Endothelial cell of umbilical vein (primary cell): Measurements from ENCODE around the gene GAS2L2. TPM values are rescaled to one million over a fixed set of nuclear protein-coding genes. Genes with fewer than 3 reads are reported as not detected.

Experiments used
- BruUV-seq: library from RNA; stranded (reverse); fragments of 400-500 nt; replicated peaks from 2 replicates; lab custom pipeline; 2021; lab: Mats Ljungman, UMichigan
- CTCF ChIA-PET: fragments of 300-600, 350-600 bp; sonication (Branson Sonifier 250); formaldehyde crosslinking; loops from one replicate; lab custom pipeline; 2021; ENCODE audit warnings: antibody characterized with exemption, inconsistent platforms; lab: Charles Lee
- POLR2A ChIA-PET: fragments of 300-600, 350-600 bp; sonication (Branson Sonifier 250); formaldehyde crosslinking; loops from one replicate; lab custom pipeline; 2021; ENCODE audit warnings: antibody characterized with exemption, inconsistent platforms; lab: Charles Lee
- DNase-seq: peaks from one replicate; pipeline ENCODE4 v3.0.0-alpha.2; 2011; ENCODE audit warnings: low read depth, low spot score
- FAIRE-seq: peaks from 2 replicates; lab custom pipeline; 2011; peaks lifted over from hg19 to GRCh38; lab: Jason Lieb, UNC
- H2AFZ ChIP-seq: 2 replicates; pipeline ENCODE4 v1.6.0; 2012; ENCODE audit warnings: low read depth, low read length, control low read depth, inconsistent platforms
- H3K27ac ChIP-seq: 2 replicates; pipeline ENCODE4 v1.5.1; 2011; ENCODE audit warnings: low read depth, mild to moderate bottlenecking, control low read depth, low read length, moderate library complexity; ENCODE audit not compliant: insufficient read depth
- H3K27me3 ChIP-seq, 2 experiments: 2 replicates each; pipeline versions ENCODE4 v1.6.0 to v1.6.1; 2011; ENCODE audit warnings: low read length in 2 of 2, mixed read lengths in 1 of 2; ENCODE audit not compliant: control insufficient read depth in 2 of 2, insufficient read depth in 2 of 2
- H3K36me3 ChIP-seq, 2 experiments: 2 replicates in 1 of 2; 3 replicates in 1 of 2; pipeline ENCODE4 v1.5.1; 2011; ENCODE audit warnings: low read length in 2 of 2, mild to moderate bottlenecking in 1 of 2, moderate library complexity in 1 of 2; ENCODE audit not compliant: control insufficient read depth in 2 of 2, insufficient read depth in 2 of 2; ENCODE audit errors: extremely low read depth in 1 of 2
- H3K4me1 ChIP-seq: 3 replicates; pipeline ENCODE4 v1.5.1; 2011; ENCODE audit warnings: mild to moderate bottlenecking, low read length; ENCODE audit not compliant: control insufficient read depth, insufficient read depth; ENCODE audit errors: extremely low read depth
- H3K4me2 ChIP-seq: 2 replicates; pipeline ENCODE4 v1.6.1; 2011; ENCODE audit warnings: low read length, control low read depth, mixed read lengths; ENCODE audit not compliant: insufficient read depth
- H3K4me3 ChIP-seq, 3 experiments: fragments of 200-600 bp in 1 of 3; sonication (generic), shearing (Covaris generic) in 1 of 3; replicated peaks in 1 of 3; 2 replicates each; pipeline ENCODE4 v1.5.1; 2011 to 2016; ENCODE audit warnings: control low read depth in 3 of 3, low read length in 3 of 3, mild to moderate bottlenecking in 2 of 3, inconsistent platforms in 1 of 3, low read depth in 1 of 3, moderate library complexity in 1 of 3; ENCODE audit not compliant: insufficient read depth in 1 of 3
- H3K79me2 ChIP-seq: 2 replicates; pipeline ENCODE4 v1.6.0; 2012; ENCODE audit warnings: low read length, inconsistent platforms; ENCODE audit not compliant: control insufficient read depth, insufficient read depth
- H3K9ac ChIP-seq: replicated peaks from 2 replicates; pipeline ENCODE3; 2011; ENCODE audit warnings: low read length, control low read depth; ENCODE audit not compliant: insufficient read depth; ENCODE audit errors: extremely low read depth
- H3K9me1 ChIP-seq: replicated peaks from 3 replicates; pipeline ENCODE4 v1.6.0; 2011; ENCODE audit warnings: mild to moderate bottlenecking, low read length; ENCODE audit not compliant: control insufficient read depth, insufficient read depth; ENCODE audit errors: extremely low read depth
- H3K9me3 ChIP-seq: replicated peaks from 2 replicates; pipeline ENCODE4 v1.5.1; 2012; ENCODE audit warnings: low read length, inconsistent platforms; ENCODE audit not compliant: control insufficient read depth, insufficient read depth
- H4K20me1 ChIP-seq: replicated peaks from 2 replicates; pipeline ENCODE3; 2011; ENCODE audit warnings: mild to moderate bottlenecking, low read length; ENCODE audit not compliant: control insufficient read depth, insufficient read depth; ENCODE audit errors: extremely low read depth
- CTCF ChIP-seq, 2 donors: IDR thresholded peaks; 1 replicate in 1 of 2; 2 replicates in 1 of 2; pipeline ENCODE4 v1.5.1; 2011; ENCODE audit warnings: low read length in 2 of 2, mild to moderate bottlenecking in 2 of 2, moderate library complexity in 2 of 2, control low read depth in 1 of 2, inconsistent platforms in 1 of 2, low read depth in 1 of 2; ENCODE audit not compliant: insufficient read depth in 1 of 2; ENCODE audit errors: extremely low read depth in 1 of 2
- EZH2 ChIP-seq: IDR thresholded peaks from 2 replicates; pipeline ENCODE4 v1.6.1; 2012; ENCODE audit warnings: borderline replicate concordance, low read depth, mild to moderate bottlenecking, moderate library complexity, low read length, inconsistent platforms; ENCODE audit not compliant: severe bottlenecking
- FOS ChIP-seq: IDR thresholded peaks from 2 replicates; pipeline ENCODE4 v1.6.1; 2011; ENCODE audit warnings: mild to moderate bottlenecking, low read length, moderate library complexity, borderline replicate concordance; ENCODE audit not compliant: insufficient read depth
- GATA2 ChIP-seq: IDR thresholded peaks from 2 replicates; pipeline ENCODE4 v1.7.0; 2011; ENCODE audit warnings: low read depth, mild to moderate bottlenecking, moderate library complexity, mixed read lengths, low read length; ENCODE audit not compliant: insufficient read length, insufficient read depth
- JUN ChIP-seq: IDR thresholded peaks from 2 replicates; pipeline ENCODE4 v1.6.1; 2011; ENCODE audit warnings: borderline replicate concordance, low read depth; ENCODE audit not compliant: insufficient read length, insufficient read depth
- MAX ChIP-seq: IDR thresholded peaks from 2 replicates; pipeline ENCODE4 v1.6.1; 2011; ENCODE audit not compliant: insufficient read depth, insufficient read length
- MYC ChIP-seq: IDR thresholded peaks from one replicate; pipeline ENCODE4 v1.6.1; 2011; ENCODE audit warnings: mild to moderate bottlenecking, low read depth, low read length
- POLR2A ChIP-seq: IDR thresholded peaks from 2 replicates; pipeline ENCODE4 v1.6.1; 2012; ENCODE audit warnings: low read depth, mild to moderate bottlenecking, control low read depth, low read length
- POLR2AphosphoS5 ChIP-seq: IDR thresholded peaks from 2 replicates; pipeline ENCODE4 v1.6.1; 2012; ENCODE audit warnings: low read depth, mild to moderate bottlenecking, control low read depth, low read length, moderate library complexity; ENCODE audit not compliant: insufficient read depth
- dilution Hi-C: fragments of 300-500 bp; cut with MboI; formaldehyde crosslinking; loops from one replicate; pipeline ENCODE4 v1.15.0; 2019; ENCODE audit warnings: low sequenced_read_pairs; ENCODE audit not compliant: extremely low pct_ligation_motif_present
- intact Hi-C: fragments of 100-400 bp; cut with micrococcal nuclease; formaldehyde crosslinking; loops from one replicate; pipeline ENCODE4 v1.10.0; 2022
- polyA plus RNA-seq, 4 experiments: library from polyadenylated mRNA; depleted of rRNA in 3 of 4; stranded (reverse) in 3 of 4; unstranded in 1 of 4; fragments of >200 nt; gene quantifications; 2 replicates each; pipeline versions ENCODE4 v1.2.1 to v1.2.3, GENCODE V29; 2011 to 2012; ENCODE audit warnings: missing spikeins in 1 of 4
- total RNA-seq: library from RNA; stranded (reverse); gene quantifications from 2 replicates; pipeline ENCODE4 v1.2.3, GENCODE V29; 2021

The GAS2L2 gene
- total and polyA plus RNA-seq, 2 donors (not counting 3 experiments of a cell fraction or from before 2014, with no cell fraction given): not detected

GRCh38 chr17:35786941-35787432 is 33.9 kb upstream of the GAS2L2 start:
- CTCF ChIA-PET: interaction anchor here (1.0 to 3.8 kb wide), 2 partner anchors 20 to 23 kb away, joined by 4 to 32 read pairs; no protein-coding TSS in a partner anchor
- dilution Hi-C loops: no loop called here
- no peak for DNase-seq

More at GRCh38 chr17:35786941-35787432, 33.9 kb upstream of the GAS2L2 start:
- no peak overlapping the region for H3K9ac ChIP-seq
- no peak for FAIRE-seq
- no peaks in the 10 kb centered on the region for H3K79me2 ChIP-seq
- TF ChIP-seq MAX (no peak), POLR2AphosphoS5 (no peak), JUN (no peak), EZH2 (no peak), FOS (no peak), CTCF (IDR thresholded peaks at IDR 0.05; ENCODE audit: extremely low read depth in 1 of 2, insufficient read depth in 1 of 2, low read depth in 1 of 2, low read length in 2 of 2) (no peak), MYC (no peak), POLR2A (no peak), GATA2 (no peak)
- H4K20me1 ChIP-seq: no peaks in the 10 kb centered on the region
- no peaks in the 10 kb centered on the region for H3K9me3 ChIP-seq
- no peaks in the 10 kb centered on the region for H3K9me1 ChIP-seq
- no TSS peak for BruUV-seq
- no peaks in the 10 kb centered on the region for H3K4me1 ChIP-seq
- H3K4me2 ChIP-seq: no peak overlapping the region
- H2AFZ ChIP-seq: no peak overlapping the region
- intact Hi-C loops: no loop called here
- H3K36me3 ChIP-seq: no peaks in the 10 kb centered on the region
- POLR2A ChIA-PET: no interaction called here
- no peak overlapping the region for H3K4me3 ChIP-seq
- H3K27me3 ChIP-seq: peaks cover 23% of the 10 kb centered on the region in 2 experiments
- H3K27ac ChIP-seq: no peak overlapping the region
